GM06990 (cell line): ENCODE data around the gene CENPO.

Experiments
- DNase-seq: peaks from one replicate; pipeline ENCODE4 v3.0.0-alpha.2; 2011; ENCODE audit not compliant: insufficient read length; ENCODE audit errors: extremely low read depth
- H3K27me3 ChIP-seq: replicated peaks from 2 replicates; pipeline ENCODE4 v1.6.0; 2011; ENCODE audit warnings: low read length; ENCODE audit not compliant: control insufficient read depth, insufficient read depth
- H3K36me3 ChIP-seq: 2 replicates; pipeline ENCODE4 v1.5.1; 2011; ENCODE audit warnings: low read length; ENCODE audit not compliant: control insufficient read depth, insufficient read depth
- H3K4me3 ChIP-seq: replicated peaks from 2 replicates; pipeline ENCODE4 v1.5.1; 2011; ENCODE audit warnings: low read depth, mild to moderate bottlenecking, control low read depth, low read length
- TF ChIP-seq, protein P1 (sequence below): IDR thresholded peaks from 2 replicates; pipeline ENCODE4 v1.5.1; 2011; ENCODE audit warnings: low read length, control low read depth, mild to moderate bottlenecking, inconsistent platforms; ENCODE audit not compliant: insufficient read depth, poor library complexity, severe bottlenecking

The CENPO gene

DNA sequence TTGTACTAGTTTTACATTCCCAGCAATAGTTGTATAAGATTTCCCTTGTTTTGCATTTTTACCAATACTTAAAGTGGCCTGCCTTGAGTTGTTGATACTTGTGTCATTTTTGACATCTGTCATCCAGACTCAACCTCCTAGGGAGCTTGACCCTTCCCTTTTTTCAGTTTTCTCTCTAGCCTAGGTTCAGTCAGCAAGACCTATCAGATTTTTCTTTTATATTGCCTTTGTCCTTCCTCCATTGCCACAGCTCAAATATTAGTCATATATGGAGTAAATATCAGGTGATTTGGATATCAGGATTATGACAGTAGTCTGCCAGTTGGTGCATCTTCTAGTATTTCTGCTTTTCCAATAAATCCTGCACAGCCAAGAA is 13.4 kb downstream of the CENPO start:
- TF ChIP-seq, protein P1, sequence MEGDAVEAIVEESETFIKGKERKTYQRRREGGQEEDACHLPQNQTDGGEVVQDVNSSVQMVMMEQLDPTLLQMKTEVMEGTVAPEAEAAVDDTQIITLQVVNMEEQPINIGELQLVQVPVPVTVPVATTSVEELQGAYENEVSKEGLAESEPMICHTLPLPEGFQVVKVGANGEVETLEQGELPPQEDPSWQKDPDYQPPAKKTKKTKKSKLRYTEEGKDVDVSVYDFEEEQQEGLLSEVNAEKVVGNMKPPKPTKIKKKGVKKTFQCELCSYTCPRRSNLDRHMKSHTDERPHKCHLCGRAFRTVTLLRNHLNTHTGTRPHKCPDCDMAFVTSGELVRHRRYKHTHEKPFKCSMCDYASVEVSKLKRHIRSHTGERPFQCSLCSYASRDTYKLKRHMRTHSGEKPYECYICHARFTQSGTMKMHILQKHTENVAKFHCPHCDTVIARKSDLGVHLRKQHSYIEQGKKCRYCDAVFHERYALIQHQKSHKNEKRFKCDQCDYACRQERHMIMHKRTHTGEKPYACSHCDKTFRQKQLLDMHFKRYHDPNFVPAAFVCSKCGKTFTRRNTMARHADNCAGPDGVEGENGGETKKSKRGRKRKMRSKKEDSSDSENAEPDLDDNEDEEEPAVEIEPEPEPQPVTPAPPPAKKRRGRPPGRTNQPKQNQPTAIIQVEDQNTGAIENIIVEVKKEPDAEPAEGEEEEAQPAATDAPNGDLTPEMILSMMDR = no peak
- Histone ChIP-seq H3K4me3 (no peak overlapping the region), H3K27me3 (no peaks in the 10 kb centered on the region)

DNA sequence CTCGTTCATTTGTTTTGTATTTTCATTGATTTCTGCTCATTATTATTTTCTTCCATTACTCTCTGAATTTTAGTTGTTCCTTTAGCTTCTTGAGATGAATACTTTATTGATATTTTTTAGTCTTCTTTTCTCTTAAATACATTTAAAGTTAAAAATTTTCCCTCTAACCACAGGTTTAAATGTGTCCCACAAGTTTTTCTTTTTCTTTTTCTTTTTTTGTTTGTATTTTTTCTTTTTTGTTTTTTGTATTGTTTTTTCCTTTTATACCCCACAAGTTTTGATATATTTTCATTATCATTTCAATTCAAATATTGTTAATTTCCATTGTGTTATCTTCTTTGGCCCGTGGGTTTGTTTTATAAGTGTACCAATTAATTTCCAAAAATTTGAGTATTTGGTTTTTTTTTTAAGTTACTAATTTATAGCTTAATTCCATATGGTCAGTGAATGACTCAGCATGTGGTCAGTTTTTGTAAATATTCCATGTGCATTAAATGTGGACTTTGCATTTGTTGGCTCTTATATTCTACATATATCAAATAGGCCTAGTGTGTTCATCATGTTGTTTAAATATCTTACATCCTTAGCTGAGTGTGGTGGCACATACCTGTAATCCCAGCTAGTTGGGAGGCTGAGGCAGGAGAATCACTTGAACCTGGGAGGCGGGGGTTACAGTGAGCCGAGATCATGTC is 16.2 kb downstream of the CENPO start:
- DNase-seq = no peak
- no peaks in the 10 kb centered on the region for H3K27me3 ChIP-seq
- H3K36me3 ChIP-seq = peaks cover 3% of the 10 kb centered on the region; the same call in 1 of the 2 replicates
- TF ChIP-seq, protein P1 = no peak
- no peak overlapping the region for H3K4me3 ChIP-seq

More for the DNA sequence above, 13.4 kb downstream of the CENPO start:
- no peaks in the 10 kb centered on the region for H3K36me3 ChIP-seq
- no peak for DNase-seq

DNA sequence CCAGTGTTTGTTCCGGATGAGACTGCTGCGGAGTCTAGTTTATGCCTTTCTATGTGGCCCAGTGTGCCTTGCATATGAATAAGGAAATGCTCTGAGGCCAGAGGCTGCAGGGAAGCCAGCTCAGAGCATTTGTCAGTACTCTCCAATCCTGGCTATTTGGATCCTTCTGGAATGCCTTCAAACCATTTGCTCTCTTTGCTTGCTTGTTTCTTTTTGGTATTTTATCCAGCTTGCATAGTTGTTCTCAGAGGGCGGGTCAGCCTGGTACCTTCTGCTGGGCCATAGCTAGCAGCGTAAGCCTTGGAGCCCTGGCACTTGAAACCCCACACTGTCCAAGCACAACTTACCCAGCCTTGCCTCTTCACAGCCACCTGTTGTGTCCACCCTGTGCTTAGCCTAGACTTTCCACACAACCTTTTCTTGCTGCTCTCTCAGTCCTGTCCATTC is 20.5 kb downstream of the CENPO start:
- H3K27me3 ChIP-seq = no peaks in the 10 kb centered on the region
- H3K4me3 ChIP-seq = no peak overlapping the region
- no peak for DNase-seq
- peaks cover 13% of the 10 kb centered on the region for H3K36me3 ChIP-seq
- TF ChIP-seq, protein P1 = no peak

DNA sequence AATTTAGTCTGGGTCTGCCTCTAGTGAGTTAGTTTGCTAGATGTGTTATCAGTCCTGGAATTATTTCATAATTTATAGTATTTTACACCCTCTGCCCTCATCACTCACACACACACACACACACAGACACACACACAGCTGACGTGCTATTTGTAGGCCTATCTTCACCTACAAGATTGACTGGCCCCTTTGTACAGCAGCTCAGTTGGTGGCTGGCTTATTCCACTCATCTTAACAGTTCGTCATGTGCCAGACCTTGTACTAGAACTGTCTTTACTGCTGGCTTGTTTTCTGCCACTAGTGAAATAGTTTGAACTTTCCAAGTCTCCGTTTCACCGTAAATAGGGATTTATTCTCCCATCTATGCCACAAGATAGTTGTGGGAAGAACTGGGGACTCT is 21.3 kb downstream of the CENPO start:
- DNase-seq = no peak
- TF ChIP-seq, protein P1 = no peak
- H3K4me3 ChIP-seq = no peak overlapping the region
- no peaks in the 10 kb centered on the region for H3K27me3 ChIP-seq
- H3K36me3 ChIP-seq = peaks cover 17% of the 10 kb centered on the region

DNA sequence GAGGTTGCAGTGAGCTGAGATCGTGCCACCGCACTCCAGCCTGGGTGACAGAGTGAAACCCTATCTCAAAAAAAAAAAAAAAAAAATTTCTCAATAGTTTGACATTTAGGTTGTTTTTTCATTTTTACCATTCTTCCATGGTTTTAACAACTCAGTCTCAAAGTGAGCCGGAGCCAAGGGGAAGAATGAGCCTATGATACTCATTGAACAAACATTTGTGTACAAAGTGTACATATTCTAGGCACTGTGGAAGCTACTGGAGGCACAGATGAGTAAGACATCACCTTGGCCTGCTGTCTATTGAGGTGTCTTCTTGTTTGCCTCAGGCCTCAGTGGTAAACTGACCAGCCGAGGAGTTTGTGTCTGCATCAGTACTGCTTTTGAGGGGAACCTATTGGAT is 21.9 kb downstream of the CENPO start:
- H3K36me3 ChIP-seq = peaks cover 17% of the 10 kb centered on the region
- DNase-seq = no peak
- no peaks in the 10 kb centered on the region for H3K27me3 ChIP-seq
- no peak overlapping the region for H3K4me3 ChIP-seq
- TF ChIP-seq, protein P1 = no peak

DNA sequence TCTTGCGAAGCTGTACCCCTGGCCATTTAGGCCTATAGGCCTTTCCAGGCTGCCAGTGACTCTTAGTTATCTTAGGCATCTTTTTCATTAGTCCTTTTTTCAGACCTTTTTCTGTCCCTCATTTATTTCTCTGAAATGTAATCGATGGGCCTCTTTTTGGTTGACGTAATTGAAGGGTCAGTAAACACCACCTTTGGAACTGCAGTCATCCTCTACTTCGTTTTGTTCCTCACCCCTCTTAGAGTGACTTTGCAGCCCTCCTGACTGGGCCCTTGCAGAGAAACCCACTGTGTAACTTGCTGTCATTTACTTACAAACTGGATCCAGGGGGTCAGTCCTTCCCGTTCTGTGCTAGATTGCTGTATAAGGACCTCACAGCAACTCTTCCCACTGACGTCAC is 23.2 kb downstream of the CENPO start:
- Histone ChIP-seq H3K36me3 (peaks cover 21% of the 10 kb centered on the region), H3K27me3 (no peaks in the 10 kb centered on the region), H3K4me3 (no peak overlapping the region)
- TF ChIP-seq, protein P1 = no peak
- DNase-seq = no peak
